ENCODE measurements around the gene BOD1.

Gene BOD1

DNA sequence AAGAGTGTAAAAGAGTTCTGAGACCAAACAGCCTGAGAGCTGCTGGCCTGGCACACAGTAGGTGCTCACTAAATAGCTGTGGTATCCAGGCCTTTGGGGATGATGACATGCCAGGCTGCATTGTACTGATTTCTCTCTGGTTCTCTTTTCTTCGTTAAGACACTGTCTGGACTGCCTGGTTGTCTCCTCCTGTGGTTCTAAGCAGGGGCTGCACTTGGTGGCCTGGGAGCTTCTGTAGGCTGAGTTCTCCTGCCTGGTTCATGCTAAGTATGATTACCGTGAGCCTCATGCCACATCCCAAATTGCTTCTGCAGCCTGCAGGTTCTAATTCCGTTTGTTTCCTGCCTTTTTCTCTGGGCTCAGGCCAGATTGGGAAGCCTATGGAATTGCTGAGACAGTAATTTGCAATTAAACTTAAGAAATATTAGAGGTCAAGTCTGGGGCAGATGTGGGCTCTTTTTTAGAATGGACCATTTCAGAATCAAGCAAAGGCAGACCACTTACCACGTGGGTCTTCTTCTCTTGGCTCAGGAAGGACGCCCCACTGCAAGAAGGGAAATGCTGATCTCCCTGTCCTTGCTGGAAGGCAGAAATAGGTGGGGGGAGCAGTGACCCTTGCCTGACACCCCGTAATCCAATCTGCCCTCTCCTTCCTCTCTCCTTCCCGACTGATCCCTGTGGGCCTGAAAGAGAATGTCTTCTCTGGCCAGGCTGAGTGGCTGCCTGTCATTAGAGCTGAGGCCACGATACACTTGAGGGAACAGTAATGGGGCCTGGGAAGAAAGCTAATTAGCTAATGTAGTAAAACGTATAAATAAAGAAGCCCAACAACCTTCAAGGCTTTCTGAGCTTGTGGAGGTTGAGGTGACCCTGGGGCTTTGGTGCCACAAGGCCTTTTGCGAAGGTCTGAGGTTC is 21.9 kb upstream of the BOD1 start:
- peak; percentile 10 for DNase-seq

DNA sequence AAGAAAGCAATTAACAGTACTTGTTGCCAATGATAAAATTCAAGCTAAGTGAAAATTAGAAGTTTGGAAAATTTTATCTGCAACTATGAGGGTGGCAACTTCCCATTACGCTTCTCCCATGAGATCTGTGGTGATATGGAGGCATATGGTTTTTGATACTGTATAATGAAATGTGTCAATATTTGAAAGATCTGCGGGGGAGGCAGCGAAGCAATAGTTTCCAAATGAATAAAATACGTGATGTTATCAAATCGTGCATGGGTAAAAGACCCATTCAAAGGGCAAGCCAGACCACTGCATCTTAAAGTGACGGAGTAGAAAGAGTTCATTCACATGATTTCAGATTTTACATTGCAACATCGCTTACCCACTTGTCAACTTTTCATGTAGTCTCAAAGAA is 20.9 kb upstream of the BOD1 start:
- no peak for DNase-seq

GRCh38 chr5:173634465-173634983 is 18.1 kb upstream of the BOD1 start:
- no peak for DNase-seq

DNA sequence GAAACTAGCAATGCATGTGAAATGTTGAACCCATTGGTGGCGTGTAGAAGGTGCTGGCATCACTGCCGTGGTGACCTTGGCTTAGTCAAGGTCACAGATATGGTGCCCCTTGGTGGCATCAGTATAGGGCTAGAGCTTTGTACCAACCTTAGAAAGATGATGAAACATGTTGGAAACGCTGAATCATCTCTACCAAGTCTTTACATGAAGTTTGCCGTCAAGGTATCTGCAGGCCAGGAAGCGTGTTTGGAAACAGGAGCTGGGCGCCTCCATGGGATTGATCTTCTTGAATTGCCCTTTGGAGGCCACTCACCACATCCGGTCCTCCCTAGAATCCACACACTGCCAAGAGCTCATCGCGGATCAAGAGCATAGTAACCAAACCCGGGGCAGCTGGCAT is 16.9 kb upstream of the BOD1 start:
- DNase-seq, result no peak

DNA sequence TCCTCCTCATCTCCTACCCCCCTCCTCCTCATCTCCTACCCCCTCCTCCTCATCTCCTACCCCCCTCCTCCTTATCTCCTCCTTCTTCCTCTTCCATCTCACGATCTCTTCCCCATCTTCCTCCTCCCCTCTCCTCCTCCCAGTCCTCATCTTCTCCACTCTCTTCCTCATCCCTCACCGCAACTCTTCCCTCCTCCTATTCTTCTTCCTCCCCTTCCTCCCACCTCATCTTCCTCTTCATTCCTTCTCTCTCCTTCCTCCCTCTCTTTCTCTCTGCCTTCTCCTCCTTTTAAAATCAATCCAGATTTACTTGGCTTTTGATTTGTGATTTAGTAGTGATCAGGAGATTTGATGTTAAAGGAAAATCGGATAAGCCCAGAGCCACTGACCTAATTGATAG is 15.0 kb upstream of the BOD1 start:
- DNase-seq, result no peak

- DNase-seq, result no peak
Observed at GRCh38 chr5:173630724-173631365, 14.4 kb upstream of the BOD1 start.

- peak; percentile 33 for DNase-seq
Observed at GRCh38 chr5:173629628-173630027, 13.2 kb upstream of the BOD1 start.

DNA sequence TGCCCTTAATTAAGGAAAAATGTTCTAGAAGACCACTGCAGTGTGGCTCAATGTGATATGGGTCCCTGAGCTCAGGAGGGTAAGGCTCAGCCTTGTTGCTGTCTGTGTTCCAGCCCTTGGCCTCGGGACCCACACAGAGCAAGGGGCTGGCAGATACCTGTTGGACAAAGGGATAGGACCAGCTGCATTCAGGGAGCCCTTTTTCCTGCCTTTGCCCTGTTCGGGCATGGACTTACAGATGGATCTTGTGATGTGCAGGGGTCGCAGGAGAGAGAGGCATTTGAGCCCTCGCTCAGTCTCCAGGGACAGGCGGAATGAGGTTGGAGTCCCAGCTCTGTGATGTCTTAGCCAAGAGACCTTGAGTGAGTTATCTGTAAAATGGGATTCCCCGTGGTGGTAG is 12.1 kb upstream of the BOD1 start:
- DNase-seq, result no peak

GRCh38 chr5:173627860-173628392 is 11.5 kb upstream of the BOD1 start:
- no peak for DNase-seq

GRCh38 chr5:173627271-173627670 is 10.8 kb upstream of the BOD1 start:
- DNase-seq, result no peak

DNA sequence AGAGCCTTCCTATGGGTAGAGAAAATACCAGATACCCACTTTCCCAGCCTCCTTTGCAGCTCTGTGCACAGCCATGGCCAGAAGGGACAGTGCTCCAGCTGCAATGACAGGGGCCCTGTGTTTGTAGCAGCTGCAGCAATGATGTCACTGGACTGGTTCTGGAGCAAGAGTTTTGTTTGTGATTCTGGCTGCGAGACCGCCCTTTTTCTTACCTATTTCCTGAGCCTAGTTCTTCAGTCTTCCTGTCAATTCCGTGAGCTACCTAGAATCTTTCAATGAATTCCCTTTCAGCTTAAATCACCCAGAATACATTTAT is 10.0 kb upstream of the BOD1 start:
- DNase-seq, result no peak

DNA sequence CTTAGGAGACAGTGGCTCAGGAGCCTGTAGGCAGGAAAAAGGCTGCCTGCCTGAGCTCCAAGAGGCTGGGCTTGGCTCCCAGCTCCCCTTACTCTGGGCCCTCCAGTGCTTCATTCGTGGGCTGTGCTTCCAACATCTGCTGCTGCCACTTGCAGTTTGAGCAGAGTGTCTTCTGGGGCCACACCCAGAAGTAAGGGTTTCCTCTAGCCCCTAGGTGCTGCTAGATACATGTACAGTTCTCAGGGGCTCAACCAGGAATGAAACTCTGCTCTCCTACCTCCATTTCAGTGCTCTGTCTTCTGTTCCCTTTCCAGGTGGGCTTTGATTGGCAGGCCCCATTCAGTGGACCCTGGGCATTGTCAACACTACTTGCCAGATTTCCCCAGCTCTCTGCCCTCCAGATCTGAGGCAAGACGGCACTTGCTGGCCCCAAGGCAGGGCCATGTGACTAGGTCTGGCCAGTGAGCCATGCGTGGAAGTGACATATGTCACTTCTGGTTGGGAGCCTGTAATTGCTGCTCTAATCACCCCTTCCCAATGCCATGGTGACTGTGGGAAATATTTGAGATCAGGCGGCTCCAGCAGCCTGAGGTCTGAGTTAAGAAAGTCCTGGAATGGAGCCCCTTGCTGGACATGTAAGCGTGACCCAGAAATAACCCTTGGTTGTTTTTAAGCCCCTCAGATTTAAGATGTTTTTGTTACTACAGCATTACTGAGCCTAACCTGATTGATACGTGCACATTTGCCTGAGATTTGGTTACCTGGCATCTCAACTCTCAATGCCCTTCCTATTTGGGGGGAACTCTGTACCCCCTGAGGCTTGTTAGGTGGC is 9.4 kb upstream of the BOD1 start:
- peak; percentile 20 for DNase-seq

DNA sequence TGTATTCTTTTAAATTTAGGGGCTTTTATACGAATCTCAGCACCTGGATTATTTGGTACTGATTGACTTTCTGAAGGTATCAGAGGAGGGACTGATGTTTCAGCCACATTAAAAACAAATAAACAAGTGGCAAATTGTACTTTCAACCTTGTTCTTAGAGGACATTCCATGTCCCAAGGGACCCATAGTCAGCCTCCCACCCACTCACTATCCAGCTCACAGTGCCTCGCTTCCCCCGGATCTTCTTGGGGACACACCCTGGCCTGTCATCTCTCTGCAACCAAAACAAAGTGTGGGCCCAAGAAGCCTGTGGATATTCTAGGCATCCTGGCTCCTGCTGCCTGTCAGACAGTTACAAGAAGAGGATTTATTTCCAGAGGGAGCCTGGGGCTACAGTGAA is 8.8 kb upstream of the BOD1 start:
- DNase-seq, result no peak

DNA sequence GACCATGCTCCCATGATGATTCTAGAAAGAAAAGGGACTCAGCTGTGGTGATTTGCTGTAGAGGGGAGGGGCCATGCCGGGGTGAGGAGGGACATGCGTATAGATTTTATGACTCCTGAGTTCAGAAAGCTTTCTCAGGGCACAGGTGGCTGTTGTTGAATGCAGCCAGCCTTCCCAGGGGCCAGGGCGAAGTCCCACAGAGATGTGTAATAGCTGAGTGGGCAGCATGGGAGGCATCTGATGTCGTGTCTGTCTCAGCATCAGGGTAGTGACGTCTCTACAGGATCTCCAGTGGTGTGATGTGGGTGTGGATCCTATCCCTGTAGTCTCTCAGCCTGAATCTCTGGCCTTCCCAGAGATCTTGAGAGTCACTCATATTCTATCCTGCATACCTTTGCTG is 7.8 kb upstream of the BOD1 start:
- DNase-seq, result no peak

GRCh38 chr5:173623789-173624188 is 7.3 kb upstream of the BOD1 start:
- DNase-seq, result no peak

DNA sequence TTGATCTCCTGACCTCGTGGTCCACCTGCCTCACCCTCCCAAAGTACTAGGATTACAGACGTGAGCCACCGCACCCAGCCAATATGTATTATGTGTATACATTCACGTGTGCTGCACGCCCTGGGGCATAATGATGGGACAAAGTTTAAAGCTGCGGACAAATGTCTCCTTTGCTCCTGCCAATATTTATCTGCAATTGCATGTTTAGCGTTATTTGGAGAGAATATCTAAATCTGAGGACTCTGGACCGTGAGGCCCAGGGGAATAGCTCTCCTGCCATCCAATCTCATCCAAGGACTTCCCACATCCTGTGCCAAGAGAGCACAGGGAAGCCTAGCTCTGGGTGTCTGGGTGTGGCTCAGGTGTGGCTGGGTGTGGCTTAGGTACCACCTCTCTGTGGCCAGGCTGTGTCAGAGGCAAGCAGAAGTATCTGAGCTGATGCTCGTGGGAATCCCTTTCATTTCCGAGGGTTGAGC is 6.9 kb upstream of the BOD1 start:
- no peak for DNase-seq

GRCh38 chr5:173622183-173623047 is 6.0 kb upstream of the BOD1 start:
- DNase-seq, result no peak

GRCh38 chr5:173620784-173621183 is 4.3 kb upstream of the BOD1 start:
- no peak for DNase-seq

- peak; percentile 80 for DNase-seq
Observed at GRCh38 chr5:173618927-173619519, 2.6 kb upstream of the BOD1 start.

DNA sequence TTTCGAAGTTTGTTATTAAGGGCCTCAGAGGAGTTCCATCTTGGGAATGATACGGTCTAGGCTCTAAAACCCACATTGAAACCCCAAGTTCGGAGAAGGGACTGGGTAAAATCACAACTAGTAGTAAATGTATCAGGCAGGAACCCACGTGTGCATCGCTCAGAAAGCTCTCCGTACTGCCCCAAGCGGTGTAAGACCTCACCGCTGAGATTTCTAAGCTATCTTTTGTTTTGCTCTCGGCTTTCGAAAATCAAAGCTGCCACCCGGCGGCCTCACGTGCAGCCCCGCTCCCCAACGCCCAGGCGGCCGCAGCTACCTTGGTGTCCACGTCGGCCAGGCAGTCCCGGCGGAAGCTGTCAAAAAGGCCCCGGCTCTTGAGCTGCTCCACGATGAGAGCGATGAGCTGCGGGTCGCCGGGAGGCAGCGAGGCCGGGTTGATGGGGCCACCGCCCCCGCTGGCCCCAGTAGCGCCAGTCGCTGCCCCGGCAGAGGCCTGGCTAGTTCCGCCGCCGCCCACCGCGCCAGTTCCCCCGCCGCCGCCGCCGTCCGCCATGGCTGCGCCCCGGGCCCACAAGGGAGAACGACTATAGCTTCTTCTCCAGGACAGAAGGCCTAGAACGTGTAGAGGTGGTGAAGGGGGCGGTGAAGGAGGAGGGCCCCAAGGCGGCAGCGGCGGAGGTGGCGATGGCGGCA is 420 bp downstream of the BOD1 start:
- peak; percentile 87 for DNase-seq

GRCh38 chr5:173614591-173614990 is 1.9 kb downstream of the BOD1 start:
- DNase-seq, result no peak
